ENCODE measurements around the gene SLC4A2.

The SLC4A2 gene

GRCh38 chr7:151121380-151122170, 62.2 kb downstream of the SLC4A2 start:
- Histone ChIP-seq H3K27me3 (ENCODE audit: insufficient read depth, poor library complexity, severe bottlenecking) (no peaks in the 10 kb centered on the region), H3K27ac (replicated peaks) (no peak overlapping the region), H3K4me3 (replicated peaks; ENCODE audit: insufficient read depth, low read length) (no peak overlapping the region)
- TF ChIP-seq GABPA (IDR thresholded peaks at IDR 0.05; ENCODE audit: low read depth) (no peak), REST (IDR thresholded peaks at IDR 0.05; ENCODE audit: insufficient replicate concordance, low read depth) (no peak), CTCF (IDR thresholded peaks at IDR 0.05; ENCODE audit: insufficient read depth, low read length) (no peak), SPI1 (IDR thresholded peaks at IDR 0.05; ENCODE audit: borderline replicate concordance, low read depth) (no peak)
- no peak for DNase-seq (ENCODE audit: low read depth in 1 of 2, low spot score in 1 of 2)

- no peak overlapping the region for H3K4me3 ChIP-seq (replicated peaks; ENCODE audit: insufficient read depth, low read length)
- no peak overlapping the region for H3K27ac ChIP-seq (replicated peaks)
- H3K27me3 ChIP-seq (ENCODE audit: insufficient read depth, poor library complexity, severe bottlenecking) = no peaks in the 10 kb centered on the region
- no peak for DNase-seq (ENCODE audit: low read depth in 1 of 2, low spot score in 1 of 2)
- TF ChIP-seq REST (IDR thresholded peaks at IDR 0.05; ENCODE audit: insufficient replicate concordance, low read depth) = no peak
- no peak for TF ChIP-seq GABPA (IDR thresholded peaks at IDR 0.05; ENCODE audit: low read depth)
- TF ChIP-seq POLR2AphosphoS5 (IDR thresholded peaks at IDR 0.05; ENCODE audit: low read depth) = no peak
- TF ChIP-seq SPI1 (IDR thresholded peaks at IDR 0.05; ENCODE audit: borderline replicate concordance, low read depth) = no peak
- TF ChIP-seq CTCF (IDR thresholded peaks at IDR 0.05; ENCODE audit: insufficient read depth, low read length) = no peak
Measured at GRCh38 chr7:151122276-151122675, 62.9 kb downstream of the SLC4A2 start.

GRCh38 chr7:151122796-151123157, 63.4 kb downstream of the SLC4A2 start:
- no peak overlapping the region for H3K27ac ChIP-seq (replicated peaks)
- no peak for TF ChIP-seq REST (IDR thresholded peaks at IDR 0.05; ENCODE audit: insufficient replicate concordance, low read depth)

More at GRCh38 chr7:151122796-151123157, 63.4 kb downstream of the SLC4A2 start:
- DNase-seq (ENCODE audit: low read depth in 1 of 2, low spot score in 1 of 2) = no peak
- Histone ChIP-seq H3K4me3 (replicated peaks; ENCODE audit: insufficient read depth, low read length) (no peak overlapping the region), H3K27me3 (ENCODE audit: insufficient read depth, poor library complexity, severe bottlenecking) (no peaks in the 10 kb centered on the region)
